ENCODE data around the gene CTIF. TPM values are rescaled to one million over a fixed set of nuclear protein-coding genes. Genes with fewer than 3 reads are reported as not detected.
A peak's percentile ranks its signal among the peaks of the same experiment; 100 is the strongest.

CTIF gene
- total RNA-seq, 6 experiments from 2014 or later = 77.6 to 100 (median 79.2) TPM

DNA sequence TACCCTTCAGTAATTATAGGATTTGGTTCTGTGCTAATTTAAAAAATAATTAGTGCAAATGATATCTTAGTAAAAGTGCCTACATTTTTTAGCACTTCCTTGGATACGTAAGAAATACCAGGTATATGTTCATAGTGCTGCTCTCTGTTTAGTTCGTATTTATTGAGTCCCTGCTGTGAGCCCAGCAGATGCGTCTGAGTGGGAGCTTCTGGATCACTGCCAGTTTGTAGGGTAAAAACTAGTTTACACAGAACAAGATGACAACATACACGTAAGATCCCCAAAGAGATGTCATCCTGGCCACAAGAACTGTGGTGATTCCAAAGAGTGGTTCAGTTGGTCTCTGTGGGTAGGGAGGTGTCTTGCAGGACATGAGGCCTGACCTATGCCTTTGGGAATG, 103.2 kb downstream of the CTIF start:
- H3K9me3 Mint-ChIP-seq = no peaks in the 10 kb centered on the region
- DNase-seq = no peak
- peaks cover 69% of the 10 kb centered on the region for H3K4me1 Mint-ChIP-seq (ENCODE audit: low read depth)
- TF ChIP-seq, protein P1, sequence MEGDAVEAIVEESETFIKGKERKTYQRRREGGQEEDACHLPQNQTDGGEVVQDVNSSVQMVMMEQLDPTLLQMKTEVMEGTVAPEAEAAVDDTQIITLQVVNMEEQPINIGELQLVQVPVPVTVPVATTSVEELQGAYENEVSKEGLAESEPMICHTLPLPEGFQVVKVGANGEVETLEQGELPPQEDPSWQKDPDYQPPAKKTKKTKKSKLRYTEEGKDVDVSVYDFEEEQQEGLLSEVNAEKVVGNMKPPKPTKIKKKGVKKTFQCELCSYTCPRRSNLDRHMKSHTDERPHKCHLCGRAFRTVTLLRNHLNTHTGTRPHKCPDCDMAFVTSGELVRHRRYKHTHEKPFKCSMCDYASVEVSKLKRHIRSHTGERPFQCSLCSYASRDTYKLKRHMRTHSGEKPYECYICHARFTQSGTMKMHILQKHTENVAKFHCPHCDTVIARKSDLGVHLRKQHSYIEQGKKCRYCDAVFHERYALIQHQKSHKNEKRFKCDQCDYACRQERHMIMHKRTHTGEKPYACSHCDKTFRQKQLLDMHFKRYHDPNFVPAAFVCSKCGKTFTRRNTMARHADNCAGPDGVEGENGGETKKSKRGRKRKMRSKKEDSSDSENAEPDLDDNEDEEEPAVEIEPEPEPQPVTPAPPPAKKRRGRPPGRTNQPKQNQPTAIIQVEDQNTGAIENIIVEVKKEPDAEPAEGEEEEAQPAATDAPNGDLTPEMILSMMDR (IDR thresholded peaks at IDR 0.05) = no peak
- H3K27ac Mint-ChIP-seq = no peak overlapping the region
- H3K4me3 Mint-ChIP-seq = no peak overlapping the region
- H3K27me3 Mint-ChIP-seq (ENCODE audit: insufficient read depth) = peaks cover 7% of the 10 kb centered on the region
- H3K36me3 Mint-ChIP-seq (ENCODE audit: low read depth) = peaks cover 58% of the 10 kb centered on the region

DNA sequence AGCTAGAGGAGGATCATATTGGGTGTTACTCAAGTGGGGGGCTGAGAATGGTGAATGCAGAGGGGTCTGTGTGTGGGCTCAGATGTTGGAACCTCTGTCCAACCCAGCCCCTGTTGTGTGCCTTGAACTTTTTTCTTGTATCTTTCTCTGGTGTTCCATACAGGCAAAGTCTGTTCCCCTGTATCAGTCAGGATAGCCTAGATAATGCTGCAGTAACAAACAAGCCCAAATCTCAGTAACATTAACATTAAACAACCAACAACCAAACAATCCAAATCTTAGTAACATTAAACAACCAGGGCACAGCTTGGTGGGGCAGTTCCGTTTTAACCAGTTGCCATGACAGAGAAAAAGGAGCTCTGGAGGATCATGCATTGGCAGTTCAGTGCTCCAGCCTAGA, 103.7 kb downstream of the CTIF start:
- Mint-ChIP-seq H3K27me3 (ENCODE audit: insufficient read depth) (peaks cover 7% of the 10 kb centered on the region), H3K4me1 (ENCODE audit: low read depth) (peaks cover 73% of the 10 kb centered on the region), H3K27ac (no peak overlapping the region), H3K36me3 (ENCODE audit: low read depth) (peaks cover 62% of the 10 kb centered on the region), H3K9me3 (no peaks in the 10 kb centered on the region), H3K4me3 (no peak overlapping the region)
- TF ChIP-seq, protein P1 (IDR thresholded peaks at IDR 0.05) = no peak
- DNase-seq = no peak

- Mint-ChIP-seq H3K36me3 (ENCODE audit: low read depth) (peaks cover 58% of the 10 kb centered on the region), H3K9me3 (no peaks in the 10 kb centered on the region), H3K27me3 (ENCODE audit: insufficient read depth) (peaks cover 7% of the 10 kb centered on the region), H3K4me1 (ENCODE audit: low read depth) (peaks cover 73% of the 10 kb centered on the region), H3K4me3 (no peak overlapping the region), H3K27ac (peak overlapping the region; percentile 55)
- no peak for DNase-seq
- TF ChIP-seq, protein P1 (IDR thresholded peaks at IDR 0.05) = no peak
Measured at GRCh38 chr18:48643262-48643661, 104.4 kb downstream of the CTIF start.

DNA sequence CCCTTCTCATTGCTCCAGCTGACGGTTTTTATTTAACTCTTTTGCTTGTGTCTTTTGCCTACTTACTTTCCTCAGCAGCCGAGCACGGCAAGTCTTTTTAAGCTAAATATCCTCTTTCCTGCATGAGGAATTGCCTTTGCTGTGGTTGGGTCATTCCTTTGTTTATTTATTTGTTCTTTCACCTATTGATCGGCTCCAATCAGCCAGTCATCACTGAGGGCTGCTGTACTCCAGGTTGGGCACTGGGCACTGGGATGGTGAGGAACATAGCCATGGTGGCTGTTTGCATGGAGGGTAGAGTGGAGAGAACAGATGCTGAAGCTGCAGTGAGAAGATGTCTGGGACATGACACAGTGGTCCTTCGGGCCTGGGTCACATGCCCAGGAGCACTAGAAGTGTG, 105.2 kb downstream of the CTIF start:
- H3K27ac Mint-ChIP-seq = peak overlapping the region; percentile 47; the same call in 1 of the 2 replicates
- H3K9me3 Mint-ChIP-seq = no peaks in the 10 kb centered on the region
- peaks cover 53% of the 10 kb centered on the region for H3K36me3 Mint-ChIP-seq (ENCODE audit: low read depth)
- peaks cover 73% of the 10 kb centered on the region for H3K4me1 Mint-ChIP-seq (ENCODE audit: low read depth)
- H3K27me3 Mint-ChIP-seq (ENCODE audit: insufficient read depth) = peaks cover 9% of the 10 kb centered on the region
- TF ChIP-seq, protein P1 (IDR thresholded peaks at IDR 0.05) = no peak
- no peak overlapping the region for H3K4me3 Mint-ChIP-seq
- DNase-seq = no peak

DNA sequence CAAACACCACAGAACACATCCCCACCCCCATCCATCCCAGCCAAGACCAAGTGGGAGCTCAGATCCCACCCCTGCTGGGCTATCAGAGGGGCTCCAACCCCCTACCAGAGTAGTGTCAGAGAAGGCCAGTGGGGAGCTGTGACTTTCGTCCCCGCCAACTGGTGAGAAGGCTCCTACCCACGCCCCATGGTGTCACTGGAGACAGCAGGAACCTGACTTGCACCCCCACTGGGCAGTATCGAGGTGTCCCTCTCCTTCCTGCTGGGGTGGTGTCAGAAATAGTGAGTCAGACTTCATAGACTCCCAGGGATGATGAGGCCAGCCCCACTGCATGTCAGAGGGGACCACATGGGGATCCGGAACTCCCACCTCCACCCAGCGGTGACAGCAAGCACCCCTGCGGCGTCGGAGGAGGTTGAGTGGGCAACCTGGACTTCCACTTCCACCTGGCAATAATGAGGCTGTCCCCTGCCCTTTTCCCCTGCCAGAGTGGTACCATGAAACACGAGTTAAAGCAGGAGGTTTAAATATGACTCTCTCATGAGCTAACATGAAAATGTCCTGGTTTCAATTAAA, 106.7 kb downstream of the CTIF start:
- Mint-ChIP-seq H3K4me1 (ENCODE audit: low read depth) (peaks cover 64% of the 10 kb centered on the region), H3K27me3 (ENCODE audit: insufficient read depth) (peaks cover 6% of the 10 kb centered on the region), H3K4me3 (no peak overlapping the region), H3K27ac (peak overlapping the region; percentile 13; the same call in 1 of the 2 replicates), H3K9me3 (no peaks in the 10 kb centered on the region; the same call in 1 of the 2 replicates), H3K36me3 (ENCODE audit: low read depth) (peaks cover 56% of the 10 kb centered on the region)
- TF ChIP-seq, protein P1 (IDR thresholded peaks at IDR 0.05) = no peak
- no peak for DNase-seq
